HepG2 (cell line): ENCODE results near the gene ABT1. TPM values are rescaled to one million over a fixed set of nuclear protein-coding genes. Genes with fewer than 3 reads are reported as not detected.

Experiments used
- HDAC6 ChIP-seq: fragments of 200-600 bp; sonication (generic); IDR thresholded peaks from 2 replicates; pipeline ENCODE4 v1.7.0; 2017; ENCODE audit warnings: mild to moderate bottlenecking, antibody characterized with exemption, low read length, low read depth
- HNRNPH1 ChIP-seq: fragments of 200-400 bp; formaldehyde crosslinking; optimal IDR thresholded peaks from 2 replicates; pipeline ENCODE3; 2017; ENCODE audit warnings: mild to moderate bottlenecking, low read depth, low read length
- JUN ChIP-seq: sonication (generic); formaldehyde crosslinking; IDR thresholded peaks from 2 replicates; pipeline ENCODE4 v1.4.0; 2020; ENCODE audit warnings: mild to moderate bottlenecking, missing genetic modification reagents
- KDM4B ChIP-seq: sonication (generic); formaldehyde crosslinking; IDR thresholded peaks from 2 replicates; pipeline ENCODE4 v1.4.0; 2020; ENCODE audit warnings: missing genetic modification reagents
- MAF1 ChIP-seq: sonication (generic); formaldehyde crosslinking; IDR thresholded peaks from 2 replicates; pipeline ENCODE4 v1.5.0; 2020; ENCODE audit warnings: missing genetic modification reagents, borderline replicate concordance
- MAFF ChIP-seq: IDR thresholded peaks from 2 replicates; pipeline ENCODE4 v1.6.1; 2011; ENCODE audit warnings: low read depth, low read length, improper control_type of control experiment
- MAZ ChIP-seq, 2 experiments: sonication (generic) in 1 of 2; formaldehyde crosslinking in 1 of 2; IDR thresholded peaks; 2 replicates each; pipeline versions ENCODE4 v1.5.0 to v1.6.1; 2012 to 2020; ENCODE audit warnings: low read depth in 2 of 2, mild to moderate bottlenecking in 2 of 2, borderline replicate concordance in 1 of 2, improper control_type of control experiment in 1 of 2, low read length in 1 of 2, missing genetic modification reagents in 1 of 2, moderate library complexity in 1 of 2
- MEIS2 ChIP-seq: sonication (generic); formaldehyde crosslinking; IDR thresholded peaks from 2 replicates; pipeline ENCODE4 v1.9.0; 2021; ENCODE audit warnings: mild to moderate bottlenecking, missing genetic modification reagents
- MIXL1 ChIP-seq: IDR thresholded peaks from 2 replicates; pipeline ENCODE4 v1.6.1; 2016
- NAIF1 ChIP-seq: sonication (generic); formaldehyde crosslinking; IDR thresholded peaks from 2 replicates; pipeline ENCODE4 v1.5.0; 2020; ENCODE audit warnings: mild to moderate bottlenecking, missing genetic modification reagents, borderline replicate concordance
- NCOA5 ChIP-seq: sonication (generic); formaldehyde crosslinking; IDR thresholded peaks from 2 replicates; pipeline ENCODE4 v1.4.0; 2020; ENCODE audit warnings: missing genetic modification reagents
- RFXANK ChIP-seq: IDR thresholded peaks from 2 replicates; pipeline ENCODE4 v1.6.1; 2016
- SP1 ChIP-seq, 2 experiments: fragments of 450-650 bp in 1 of 2; sonication (generic) in 1 of 2; formaldehyde crosslinking in 1 of 2; IDR thresholded peaks; 2 replicates each; pipeline versions ENCODE4 v1.4.0 to v1.6.1; 2016 to 2020; ENCODE audit warnings: missing genetic modification reagents in 1 of 2
- TOE1 ChIP-seq: sonication (generic); formaldehyde crosslinking; IDR thresholded peaks from 2 replicates; pipeline ENCODE4 v1.4.0; 2020; ENCODE audit warnings: mild to moderate bottlenecking, missing genetic modification reagents
- ZBTB3 ChIP-seq: sonication (generic); formaldehyde crosslinking; IDR thresholded peaks from 2 replicates; pipeline ENCODE4 v1.4.0; 2020; ENCODE audit warnings: low read depth, mild to moderate bottlenecking, moderate library complexity, missing genetic modification reagents, borderline replicate concordance
- ZNF121 ChIP-seq: sonication (generic); formaldehyde crosslinking; IDR thresholded peaks from 2 replicates; pipeline ENCODE4 v1.5.0; 2020; ENCODE audit warnings: mild to moderate bottlenecking, missing genetic modification reagents
- ZNF235 ChIP-seq: sonication (generic); formaldehyde crosslinking; IDR thresholded peaks from 2 replicates; pipeline ENCODE4 v1.8.1; 2023; ENCODE audit warnings: mild to moderate bottlenecking, missing genetic modification reagents, borderline replicate concordance
- ZSCAN29 ChIP-seq: sonication (generic); formaldehyde crosslinking; conservative IDR thresholded peaks from 2 replicates; pipeline ENCODE4 v1.4.0; 2020; ENCODE audit warnings: mild to moderate bottlenecking, missing genetic modification reagents
- polyA plus RNA-seq, 8 experiments: library from polyadenylated mRNA; depleted of rRNA in 3 of 8; stranded (reverse) in 7 of 8; unstranded in 1 of 8; fragments of >200 nt; fragmentation: Illumina TruSeq in 4 of 8; extraction: Trizol in 4 of 8; gene quantifications; 2 replicates each; pipeline versions ENCODE4 v1.2.1 to v1.2.3, GENCODE V29; 2011 to 2016; ENCODE audit warnings: low read depth in 4 of 8, missing spikeins in 1 of 8, mixed read lengths in 1 of 8; ENCODE audit not compliant: insufficient read depth in 1 of 8
- total RNA-seq, 5 experiments: library from RNA; depleted of rRNA; stranded (reverse); fragments of >200 nt; fragmentation: Illumina TruSeq; extraction: Trizol; gene quantifications; 2 replicates each; pipeline ENCODE4 v1.2.3, GENCODE V29; 2016; ENCODE audit warnings: low read depth in 1 of 5
- TF ChIP-seq, protein P1 (sequence below): sonication (generic); formaldehyde crosslinking; IDR thresholded peaks from 2 replicates; pipeline ENCODE4 v1.4.0; 2020; ENCODE audit warnings: mild to moderate bottlenecking, missing genetic modification reagents
- TF ChIP-seq, protein P2 (sequence below): sonication (generic); formaldehyde crosslinking; IDR thresholded peaks from 2 replicates; pipeline ENCODE4 v1.8.1; 2022; ENCODE audit warnings: low read depth, mild to moderate bottlenecking, missing genetic modification reagents
- TF ChIP-seq, protein P3 (sequence below): sonication (generic); formaldehyde crosslinking; IDR thresholded peaks from 2 replicates; pipeline ENCODE4 v1.8.0; 2022; ENCODE audit warnings: missing genetic modification reagents, mild to moderate bottlenecking, moderate library complexity, borderline replicate concordance
- TF ChIP-seq, protein P4 (sequence below): sonication (generic); formaldehyde crosslinking; IDR thresholded peaks from 2 replicates; pipeline ENCODE4 v1.5.1; 2020; ENCODE audit warnings: mild to moderate bottlenecking, missing genetic modification reagents, borderline replicate concordance

The ABT1 gene
- total and polyA plus RNA-seq, 2 of the 13 experiments (the other 11 are each of a cell fraction or from before 2014, with no cell fraction given) = 38.4 TPM

DNA sequence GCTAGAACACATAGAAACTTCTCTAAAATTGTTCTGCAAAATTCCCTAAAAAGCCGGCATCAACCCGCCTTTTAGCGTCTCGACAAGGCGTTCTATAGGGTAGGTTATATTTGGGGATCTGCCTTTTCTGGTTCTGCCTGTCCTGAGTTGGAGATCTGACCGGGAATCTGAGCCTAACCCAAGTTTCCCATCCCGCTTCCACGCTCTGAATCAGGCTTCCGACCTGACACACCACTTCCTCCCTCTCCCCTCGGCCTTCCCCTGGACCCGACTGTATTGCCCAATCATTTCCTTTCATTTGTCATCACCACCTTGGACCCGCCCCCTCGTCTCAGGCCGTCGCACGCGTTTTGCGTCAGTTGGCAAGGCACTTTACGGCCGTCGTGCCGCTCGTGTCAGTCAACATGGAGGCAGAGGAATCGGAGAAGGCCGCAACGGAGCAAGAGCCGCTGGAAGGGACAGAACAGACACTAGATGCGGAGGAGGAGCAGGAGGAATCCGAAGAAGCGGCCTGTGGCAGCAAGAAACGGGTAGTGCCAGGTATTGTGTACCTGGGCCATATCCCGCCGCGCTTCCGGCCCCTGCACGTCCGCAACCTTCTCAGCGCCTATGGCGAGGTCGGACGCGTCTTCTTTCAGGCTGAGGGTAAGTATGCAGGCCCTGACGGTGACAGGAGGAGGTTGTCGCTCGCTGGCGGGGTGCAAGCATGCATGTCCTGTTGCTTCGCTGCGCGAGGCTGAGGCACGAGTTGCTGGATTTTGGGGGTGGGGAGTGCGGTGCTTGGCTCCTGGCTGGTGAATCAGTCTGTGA lies at the start of gene ABT1 (continued):
- peak; percentile 94; the same call in 1 of the 2 replicates for TF ChIP-seq ZBTB3
- TF ChIP-seq MEIS2 (CRISPR knock-in tag) = peak; percentile 87
- peak; percentile 89 for TF ChIP-seq ZNF121 (CRISPR knock-in tag)
- TF ChIP-seq MIXL1 (CRISPR knock-in tag) = peak; percentile 94
- no peak for TF ChIP-seq MAFF
- peak; percentile 69 for TF ChIP-seq HNRNPH1
- TF ChIP-seq NAIF1 (CRISPR knock-in tag) = no peak
- no peak for TF ChIP-seq ZSCAN29 (CRISPR knock-in tag)
- TF ChIP-seq, protein P1, sequence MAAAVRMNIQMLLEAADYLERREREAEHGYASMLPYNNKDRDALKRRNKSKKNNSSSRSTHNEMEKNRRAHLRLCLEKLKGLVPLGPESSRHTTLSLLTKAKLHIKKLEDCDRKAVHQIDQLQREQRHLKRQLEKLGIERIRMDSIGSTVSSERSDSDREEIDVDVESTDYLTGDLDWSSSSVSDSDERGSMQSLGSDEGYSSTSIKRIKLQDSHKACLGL = peak; percentile 64
- no peak for TF ChIP-seq HDAC6
- TF ChIP-seq SP1 (IDR thresholded peaks at IDR 0.05) = peak; percentile 18; the same call in 1 of the 2 replicates
- peak; percentile 100 for TF ChIP-seq SP1 (CRISPR knock-in tag; IDR thresholded peaks at IDR 0.05)
- TF ChIP-seq NCOA5 (CRISPR knock-in tag) = no peak
- TF ChIP-seq, protein P2, sequence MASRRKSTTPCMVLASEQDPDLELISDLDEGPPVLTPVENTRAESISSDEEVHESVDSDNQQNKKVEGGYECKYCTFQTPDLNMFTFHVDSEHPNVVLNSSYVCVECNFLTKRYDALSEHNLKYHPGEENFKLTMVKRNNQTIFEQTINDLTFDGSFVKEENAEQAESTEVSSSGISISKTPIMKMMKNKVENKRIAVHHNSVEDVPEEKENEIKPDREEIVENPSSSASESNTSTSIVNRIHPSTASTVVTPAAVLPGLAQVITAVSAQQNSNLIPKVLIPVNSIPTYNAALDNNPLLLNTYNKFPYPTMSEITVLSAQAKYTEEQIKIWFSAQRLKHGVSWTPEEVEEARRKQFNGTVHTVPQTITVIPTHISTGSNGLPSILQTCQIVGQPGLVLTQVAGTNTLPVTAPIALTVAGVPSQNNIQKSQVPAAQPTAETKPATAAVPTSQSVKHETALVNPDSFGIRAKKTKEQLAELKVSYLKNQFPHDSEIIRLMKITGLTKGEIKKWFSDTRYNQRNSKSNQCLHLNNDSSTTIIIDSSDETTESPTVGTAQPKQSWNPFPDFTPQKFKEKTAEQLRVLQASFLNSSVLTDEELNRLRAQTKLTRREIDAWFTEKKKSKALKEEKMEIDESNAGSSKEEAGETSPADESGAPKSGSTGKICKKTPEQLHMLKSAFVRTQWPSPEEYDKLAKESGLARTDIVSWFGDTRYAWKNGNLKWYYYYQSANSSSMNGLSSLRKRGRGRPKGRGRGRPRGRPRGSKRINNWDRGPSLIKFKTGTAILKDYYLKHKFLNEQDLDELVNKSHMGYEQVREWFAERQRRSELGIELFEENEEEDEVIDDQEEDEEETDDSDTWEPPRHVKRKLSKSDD (CRISPR knock-in tag) = peak; percentile 95; the same call in 1 of the 2 replicates
- TF ChIP-seq KDM4B (CRISPR knock-in tag) = peak; percentile 91
- TF ChIP-seq RFXANK (CRISPR knock-in tag) = peak; percentile 89; the same call in 1 of the 2 replicates
- TF ChIP-seq MAZ (IDR thresholded peaks at IDR 0.05; ENCODE audit: borderline replicate concordance, low read depth, low read length) = peak; percentile 83; the same call in 1 of the 2 replicates
- peak; percentile 94 for TF ChIP-seq MAZ (CRISPR knock-in tag; IDR thresholded peaks at IDR 0.05; ENCODE audit: low read depth)
- TF ChIP-seq TOE1 (CRISPR knock-in tag) = peak; percentile 91; the same call in 1 of the 2 replicates
- TF ChIP-seq, protein P3, sequence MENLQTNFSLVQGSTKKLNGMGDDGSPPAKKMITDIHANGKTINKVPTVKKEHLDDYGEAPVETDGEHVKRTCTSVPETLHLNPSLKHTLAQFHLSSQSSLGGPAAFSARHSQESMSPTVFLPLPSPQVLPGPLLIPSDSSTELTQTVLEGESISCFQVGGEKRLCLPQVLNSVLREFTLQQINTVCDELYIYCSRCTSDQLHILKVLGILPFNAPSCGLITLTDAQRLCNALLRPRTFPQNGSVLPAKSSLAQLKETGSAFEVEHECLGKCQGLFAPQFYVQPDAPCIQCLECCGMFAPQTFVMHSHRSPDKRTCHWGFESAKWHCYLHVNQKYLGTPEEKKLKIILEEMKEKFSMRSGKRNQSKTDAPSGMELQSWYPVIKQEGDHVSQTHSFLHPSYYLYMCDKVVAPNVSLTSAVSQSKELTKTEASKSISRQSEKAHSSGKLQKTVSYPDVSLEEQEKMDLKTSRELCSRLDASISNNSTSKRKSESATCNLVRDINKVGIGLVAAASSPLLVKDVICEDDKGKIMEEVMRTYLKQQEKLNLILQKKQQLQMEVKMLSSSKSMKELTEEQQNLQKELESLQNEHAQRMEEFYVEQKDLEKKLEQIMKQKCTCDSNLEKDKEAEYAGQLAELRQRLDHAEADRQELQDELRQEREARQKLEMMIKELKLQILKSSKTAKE (CRISPR knock-in tag) = peak; percentile 84
- TF ChIP-seq, protein P4, sequence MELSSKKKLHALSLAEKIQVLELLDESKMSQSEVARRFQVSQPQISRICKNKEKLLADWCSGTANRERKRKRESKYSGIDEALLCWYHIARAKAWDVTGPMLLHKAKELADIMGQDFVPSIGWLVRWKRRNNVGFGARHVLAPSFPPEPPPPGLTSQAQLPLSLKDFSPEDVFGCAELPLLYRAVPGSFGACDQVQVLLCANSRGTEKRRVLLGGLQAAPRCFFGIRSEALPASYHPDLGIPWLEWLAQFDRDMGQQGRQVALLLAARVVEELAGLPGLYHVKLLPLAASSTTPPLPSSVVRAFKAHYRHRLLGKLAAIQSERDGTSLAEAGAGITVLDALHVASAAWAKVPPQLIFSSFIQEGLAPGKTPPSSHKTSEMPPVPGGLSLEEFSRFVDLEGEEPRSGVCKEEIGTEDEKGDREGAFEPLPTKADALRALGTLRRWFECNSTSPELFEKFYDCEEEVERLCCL (CRISPR knock-in tag) = peak; percentile 86
- peak; percentile 75; the same call in 1 of the 2 replicates for TF ChIP-seq ZNF235
- peak; percentile 64; the same call in 1 of the 2 replicates for TF ChIP-seq MAF1
- TF ChIP-seq JUN = peak; percentile 83; the same call in 1 of the 2 replicates
